H1 (cell line): Measurements from ENCODE around the gene DSCAM. TPM values are rescaled to one million over a fixed set of nuclear protein-coding genes. Genes with fewer than 3 reads are reported as not detected.

Experiments used
- CTCF ChIA-PET: fragments of 300-600 bp; sonication (Branson Sonifier 250); formaldehyde crosslinking; loops from one replicate; lab custom pipeline; 2021; ENCODE audit not compliant: partially characterized antibody; lab: Charles Lee
- POLR2A ChIA-PET: fragments of 300-600 bp; sonication (Branson Sonifier 250); formaldehyde crosslinking; loops from one replicate; lab custom pipeline; 2021; ENCODE audit warnings: inconsistent platforms; ENCODE audit not compliant: partially characterized antibody; lab: Charles Lee
- DNase-seq, 2 experiments: peaks; one replicate each; pipeline versions ENCODE4 v3.0.0 to v3.0.0-alpha.2; 2010 to 2022; ENCODE audit warnings: low spot score in 2 of 2, low read depth in 1 of 2, mixed read lengths in 1 of 2
- FAIRE-seq: peaks from 2 replicates; lab custom pipeline; 2011; peaks lifted over from hg19 to GRCh38; lab: Jason Lieb, UNC
- H2AFZ ChIP-seq: 2 replicates; pipeline ENCODE4 v1.8.1; 2012; ENCODE audit warnings: low read length, inconsistent platforms
- H2AK5ac ChIP-seq: 2 replicates; pipeline ENCODE4 v1.6.1; 2013; ENCODE audit warnings: low read depth, low read length
- H2BK120ac ChIP-seq: replicated peaks from 2 replicates; pipeline ENCODE3; 2013; ENCODE audit warnings: low read depth, low read length, inconsistent platforms
- H2BK12ac ChIP-seq: 2 replicates; pipeline ENCODE4 v1.6.1; 2013; ENCODE audit warnings: low read depth, low read length
- H2BK15ac ChIP-seq: 2 replicates; pipeline ENCODE4 v1.6.1; 2013; ENCODE audit warnings: low read length
- H2BK20ac ChIP-seq: 2 replicates; pipeline ENCODE4 v1.6.1; 2013; ENCODE audit warnings: low read length
- H2BK5ac ChIP-seq: 2 replicates; pipeline ENCODE4 v1.6.1; 2013; ENCODE audit warnings: low read depth, low read length
- H3K14ac ChIP-seq: 2 replicates; pipeline ENCODE4 v1.6.1; 2013; ENCODE audit warnings: inconsistent platforms; ENCODE audit not compliant: insufficient read length
- H3K18ac ChIP-seq: 2 replicates; pipeline ENCODE4 v1.6.1; 2013; ENCODE audit warnings: low read length; ENCODE audit errors: extremely low read depth
- H3K23ac ChIP-seq: 2 replicates; pipeline ENCODE4 v1.6.1; 2013; ENCODE audit warnings: inconsistent platforms; ENCODE audit not compliant: insufficient read length
- H3K23me2 ChIP-seq: 2 replicates; pipeline ENCODE4 v1.6.1; 2013; ENCODE audit warnings: low read depth, low read length
- H3K27ac ChIP-seq: 2 replicates; pipeline ENCODE4 v1.6.1; 2011; ENCODE audit warnings: low read depth, low read length, inconsistent platforms
- H3K27me3 ChIP-seq, 4 experiments: replicated peaks in 1 of 4; 1 replicate in 1 of 4; 2 replicates in 3 of 4; pipeline versions ENCODE4 v1.6.1 to v1.8.1; 2011 to 2013; ENCODE audit warnings: low read length in 3 of 4, mild to moderate bottlenecking in 3 of 4, inconsistent platforms in 2 of 4, mixed read lengths in 2 of 4, moderate library complexity in 1 of 4; ENCODE audit not compliant: control insufficient read depth in 3 of 4, insufficient read depth in 3 of 4; ENCODE audit errors: extremely low read depth in 1 of 4
- H3K36me3 ChIP-seq, 4 experiments: 2 replicates each; pipeline versions ENCODE4 v1.6.1 to v1.8.1; 2011 to 2013; ENCODE audit warnings: mild to moderate bottlenecking in 4 of 4, low read length in 3 of 4, moderate library complexity in 2 of 4, control low read depth in 1 of 4, inconsistent platforms in 1 of 4; ENCODE audit not compliant: insufficient read depth in 4 of 4, control insufficient read depth in 2 of 4
- H3K4ac ChIP-seq: replicated peaks from 2 replicates; pipeline ENCODE3; 2013; ENCODE audit warnings: low read length, low read depth, mixed read lengths, inconsistent platforms; ENCODE audit not compliant: insufficient read length
- H3K4me1 ChIP-seq, 4 experiments: replicated peaks in 1 of 4; 1 replicate in 1 of 4; 2 replicates in 3 of 4; pipeline versions ENCODE4 v1.6.1 to v1.8.1; 2011 to 2013; ENCODE audit warnings: low read length in 3 of 4, inconsistent platforms in 2 of 4, mixed read lengths in 1 of 4; ENCODE audit not compliant: insufficient read depth in 4 of 4, control insufficient read depth in 3 of 4
- H3K4me2 ChIP-seq, 2 experiments: 2 replicates each; pipeline versions ENCODE4 v1.6.1 to v1.8.1; 2011 to 2013; ENCODE audit warnings: low read depth in 2 of 2, low read length in 2 of 2, control low read depth in 1 of 2, inconsistent platforms in 1 of 2, mild to moderate bottlenecking in 1 of 2; ENCODE audit not compliant: insufficient read depth in 1 of 2
- H3K4me3 ChIP-seq, 4 experiments: fragments of 200-600, 300-600 bp in 1 of 4; sonication (generic), shearing (Covaris generic), sonication (Bioruptor Twin) in 1 of 4; 2 replicates each; pipeline versions ENCODE4 v1.5.1 to v1.8.1; 2011 to 2016; ENCODE audit warnings: low read length in 4 of 4, low read depth in 3 of 4, control low read depth in 2 of 4, inconsistent platforms in 2 of 4, mild to moderate bottlenecking in 2 of 4, mixed read lengths in 1 of 4, moderate library complexity in 1 of 4; ENCODE audit not compliant: insufficient read depth in 2 of 4; ENCODE audit errors: extremely low read depth in 1 of 4
- H3K56ac ChIP-seq: replicated peaks from 2 replicates; pipeline ENCODE3; 2013; ENCODE audit warnings: low read depth, mild to moderate bottlenecking, mixed read lengths, low read length, inconsistent platforms; ENCODE audit not compliant: insufficient read length
- H3K79me1 ChIP-seq: 2 replicates; pipeline ENCODE4 v1.6.1; 2013; ENCODE audit warnings: low read depth, low read length, control low read depth
- H3K79me2 ChIP-seq, 2 experiments: 2 replicates each; pipeline versions ENCODE4 v1.6.1 to v1.8.1; 2012 to 2013; ENCODE audit warnings: low read length in 2 of 2, mild to moderate bottlenecking in 2 of 2, inconsistent platforms in 1 of 2; ENCODE audit not compliant: insufficient read depth in 2 of 2, control insufficient read depth in 1 of 2
- H3K9ac ChIP-seq, 4 experiments: replicated peaks in 1 of 4; 1 replicate in 1 of 4; 2 replicates in 3 of 4; pipeline versions ENCODE4 v1.6.1 to v1.8.1; 2011 to 2013; ENCODE audit warnings: low read depth in 3 of 4, low read length in 3 of 4, control low read depth in 2 of 4, mild to moderate bottlenecking in 2 of 4, moderate library complexity in 2 of 4, inconsistent platforms in 1 of 4; ENCODE audit errors: extremely low read depth in 1 of 4
- H3K9me3 ChIP-seq, 2 experiments: 2 replicates each; pipeline versions ENCODE4 v1.6.1 to v1.8.1; 2012 to 2013; ENCODE audit warnings: mild to moderate bottlenecking in 2 of 2, moderate library complexity in 2 of 2, control low read depth in 1 of 2, inconsistent platforms in 1 of 2, low read depth in 1 of 2, low read length in 1 of 2, mixed read lengths in 1 of 2; ENCODE audit not compliant: insufficient read depth in 2 of 2
- H4K20me1 ChIP-seq, 2 experiments: replicated peaks in 1 of 2; 2 replicates each; pipeline versions ENCODE3 to v1.8.1; 2011 to 2013; ENCODE audit warnings: inconsistent platforms in 2 of 2, low read length in 2 of 2, mild to moderate bottlenecking in 1 of 2; ENCODE audit not compliant: insufficient read depth in 2 of 2, control insufficient read depth in 1 of 2
- H4K5ac ChIP-seq: 2 replicates; pipeline ENCODE4 v1.6.1; 2013; ENCODE audit warnings: low read length, low read depth, mixed read lengths, inconsistent platforms; ENCODE audit not compliant: insufficient read length
- H4K8ac ChIP-seq: 2 replicates; pipeline ENCODE4 v1.8.0; 2013; ENCODE audit warnings: mild to moderate bottlenecking, moderate library complexity, low read length, inconsistent platforms; ENCODE audit not compliant: insufficient read depth; ENCODE audit errors: extremely low read depth
- H4K91ac ChIP-seq: replicated peaks from 2 replicates; pipeline ENCODE3; 2013; ENCODE audit warnings: low read length, mixed read lengths, inconsistent platforms; ENCODE audit not compliant: insufficient read length
- BACH1 ChIP-seq: IDR thresholded peaks from 2 replicates; pipeline ENCODE4 v1.6.1; 2012; ENCODE audit warnings: low read length, improper control_type of control experiment
- CBX8 ChIP-seq: fragments of 300-800, 300-1000 bp; sonication (generic); IDR thresholded peaks from 2 replicates; pipeline ENCODE4 v1.7.1; 2016; ENCODE audit warnings: low read depth, low read length, borderline replicate concordance
- CREB1 ChIP-seq: IDR thresholded peaks from 2 replicates; pipeline ENCODE4 v1.6.1; 2012; ENCODE audit warnings: inconsistent platforms
- CTCF ChIP-seq, 3 experiments: IDR thresholded peaks; 1 replicate in 2 of 3; 2 replicates in 1 of 3; pipeline versions ENCODE4 v1.5.1 to v1.6.1; 2011; ENCODE audit warnings: low read length in 3 of 3, mild to moderate bottlenecking in 3 of 3, inconsistent platforms in 2 of 3, low read depth in 1 of 3, moderate library complexity in 1 of 3; ENCODE audit not compliant: insufficient read depth in 1 of 3; ENCODE audit errors: control extremely low read depth in 1 of 3
- E2F6 ChIP-seq: IDR thresholded peaks from 2 replicates; pipeline ENCODE4 v1.6.1; 2012; ENCODE audit warnings: inconsistent platforms
- GABPA ChIP-seq: IDR thresholded peaks from 2 replicates; pipeline ENCODE4 v1.6.1; 2011; ENCODE audit warnings: mild to moderate bottlenecking, low read length, moderate library complexity, borderline replicate concordance; ENCODE audit not compliant: insufficient read depth
- JUN ChIP-seq: IDR thresholded peaks from 2 replicates; pipeline ENCODE4 v1.6.1; 2011; ENCODE audit warnings: low read depth, mild to moderate bottlenecking, improper control_type of control experiment, low read length
- JUND ChIP-seq: IDR thresholded peaks from 2 replicates; pipeline ENCODE4 v1.6.1; 2011; ENCODE audit warnings: mild to moderate bottlenecking, improper control_type of control experiment, low read length
- NRF1 ChIP-seq: IDR thresholded peaks from 2 replicates; pipeline ENCODE4 v1.6.1; 2011; ENCODE audit warnings: mild to moderate bottlenecking, low read depth, low read length, improper control_type of control experiment
- POU5F1 ChIP-seq: IDR thresholded peaks from 2 replicates; pipeline ENCODE4 v1.6.1; 2011; ENCODE audit warnings: low read depth, mild to moderate bottlenecking, low read length, moderate library complexity
- TCF12 ChIP-seq: IDR thresholded peaks from 2 replicates; pipeline ENCODE4 v1.6.1; 2011; ENCODE audit warnings: low read depth, mild to moderate bottlenecking, low read length
- TEAD4 ChIP-seq: IDR thresholded peaks from 2 replicates; pipeline ENCODE4 v1.6.1; 2012; ENCODE audit warnings: low read depth, low read length, inconsistent platforms, mixed read lengths
- WGBS, 2 experiments: shearing (Covaris generic) in 1 of 2; methylation state at CpG; one replicate each; pipeline versions ENCODE4 v1.1.6 to v1.1.7; 2013 to 2015; ENCODE audit warnings: low lambda C conversion rate in 2 of 2, mixed read lengths in 2 of 2, inconsistent platforms in 1 of 2, low coverage in 1 of 2, missing lambda C conversion rate in 1 of 2; ENCODE audit not compliant: insufficient replicate concordance in 2 of 2, insufficient coverage in 1 of 2, insufficient read length in 1 of 2; ENCODE audit errors: extremely low coverage in 1 of 2, missing lambda C conversion rate in 1 of 2; 5-methylcytosine and 5-hydroxymethylcytosine counted together
- polyA plus RNA-seq, 7 experiments: library from polyadenylated mRNA; depleted of rRNA in 3 of 7; stranded (reverse) in 5 of 7; unstranded in 2 of 7; fragments of >200 nt in 5 of 7; fragments of 200-250 nt in 2 of 7; gene quantifications; 1 replicate in 5 of 7; 2 replicates in 1 of 7; 4 replicates in 1 of 7; pipeline versions ENCODE4 v1.2.1 to v1.2.3, GENCODE V29; 2011 to 2013; ENCODE audit warnings: missing spikeins in 2 of 7, mixed read lengths in 2 of 7
- total RNA-seq: library from RNA; stranded (reverse); fragmentation: NEBNext Ultra II Directional; extraction: Animal tissue kit (Norgen Biotek cat#: 25700); gene quantifications from 2 replicates; pipeline ENCODE4 v1.2.1, GENCODE V29; 2021

The DSCAM gene
- total and polyA plus RNA-seq, 2 of the 8 experiments (the other 6 are each of a cell fraction or from before 2014, with no cell fraction given), result 0.02 to 0.15 TPM

- H3K4me3 ChIP-seq, result no peak overlapping the region
- no peaks in the 10 kb centered on the region for H3K23me2 ChIP-seq
- no peak overlapping the region for H3K9ac ChIP-seq
- no peaks in the 10 kb centered on the region for H3K79me1 ChIP-seq
- no peak overlapping the region for H2BK5ac ChIP-seq
- no peaks in the 10 kb centered on the region for H3K36me3 ChIP-seq
- CTCF ChIA-PET, result interaction anchor here (1.0 kb wide), 1 partner anchor 9 kb away, joined by 3 read pairs; no protein-coding TSS in a partner anchor
- peaks cover 3 to 10% of the 10 kb centered on the region in 2 experiments; a peak in 3 of 4 replicates for H3K9me3 ChIP-seq
- H3K4ac ChIP-seq, result no peak overlapping the region
- H3K23ac ChIP-seq, result no peak overlapping the region
- H4K8ac ChIP-seq, result no peak overlapping the region
- H3K4me2 ChIP-seq, result no peak overlapping the region
- H2AK5ac ChIP-seq, result no peak overlapping the region
- no peak overlapping the region for H2BK15ac ChIP-seq
- H3K4me1 ChIP-seq, result no peaks in the 10 kb centered on the region
- POLR2A ChIA-PET, result no interaction called here
- H2BK120ac ChIP-seq, result no peak overlapping the region
- H2BK20ac ChIP-seq, result no peak overlapping the region
- H3K27ac ChIP-seq, result no peak overlapping the region
- H4K20me1 ChIP-seq, result no peaks in the 10 kb centered on the region
- FAIRE-seq, result no peak
- H3K27me3 ChIP-seq, result no peaks in the 10 kb centered on the region
- H3K14ac ChIP-seq, result no peak overlapping the region
- WGBS, 2 experiments, result 98% methylated on average over 6 of the region's 6 CpGs; no CpG with 5 or more reads in 1 of the 2 experiments
- no peak overlapping the region for H4K5ac ChIP-seq
- H3K56ac ChIP-seq, result no peak overlapping the region
- H2AFZ ChIP-seq, result no peak overlapping the region
- DNase-seq, result no peak
- no peak overlapping the region for H4K91ac ChIP-seq
- no peaks in the 10 kb centered on the region for H3K79me2 ChIP-seq
- H3K18ac ChIP-seq, result no peak overlapping the region
- no peak overlapping the region for H2BK12ac ChIP-seq
- TF ChIP-seq JUN (no peak), CREB1 (no peak), CTCF (IDR thresholded peaks at IDR 0.05; ENCODE audit: control extremely low read depth in 1 of 3, insufficient read depth in 1 of 3, low read depth in 1 of 3, low read length in 3 of 3) (no peak), GABPA (no peak), TEAD4 (no peak), NRF1 (no peak), CBX8 (no peak), E2F6 (no peak), POU5F1 (no peak), BACH1 (no peak), JUND (no peak), TCF12 (no peak)
Observed at GRCh38 chr21:40177979-40178378, 669.0 kb downstream of the DSCAM start.
